Measurements from ENCODE around the gene UTS2R. TPM values are rescaled to one million over a fixed set of nuclear protein-coding genes. Genes with fewer than 3 reads are reported as not detected.
A peak's percentile ranks its signal among the peaks of the same experiment; 100 is the strongest.

Gene UTS2R
- total and polyA plus RNA-seq, 9 donors: 2.2 to 16.5 (median 7.5) TPM

GRCh38 chr17:82334204-82334621 is 37.4 kb upstream of the UTS2R start:
- no peak for DNase-seq
- peak overlapping the region; percentile 9 for H3K4me3 ChIP-seq (ENCODE audit: low read length)
- H3K4me1 ChIP-seq (ENCODE audit: control insufficient read depth, insufficient read depth, low read length): peaks cover 90% of the 10 kb centered on the region
- no peaks in the 10 kb centered on the region for H3K9me3 ChIP-seq (replicated peaks; ENCODE audit: control insufficient read depth, low read depth, low read length)
- H3K27me3 ChIP-seq (ENCODE audit: control insufficient read depth, insufficient read depth, low read length): peaks cover 51% of the 10 kb centered on the region
- H3K36me3 ChIP-seq (ENCODE audit: control insufficient read depth, insufficient read depth, low read length): no peaks in the 10 kb centered on the region
- WGBS (ENCODE audit: insufficient coverage): 55% methylated on average over 21 of the region's 25 CpGs
- H3K27ac ChIP-seq (ENCODE audit: low read length): no peak overlapping the region

- no peak for DNase-seq
- Histone ChIP-seq H3K4me3 (ENCODE audit: low read length) (peak overlapping the region; percentile 27), H3K9me3 (replicated peaks; ENCODE audit: control insufficient read depth, low read depth, low read length) (no peaks in the 10 kb centered on the region), H3K27ac (ENCODE audit: low read length) (no peak overlapping the region), H3K4me1 (ENCODE audit: control insufficient read depth, insufficient read depth, low read length) (peaks cover 89% of the 10 kb centered on the region), H3K27me3 (ENCODE audit: control insufficient read depth, insufficient read depth, low read length) (peaks cover 49% of the 10 kb centered on the region), H3K36me3 (ENCODE audit: control insufficient read depth, insufficient read depth, low read length) (no peaks in the 10 kb centered on the region)
- 46% methylated on average over 11 of the region's 16 CpGs for WGBS (ENCODE audit: insufficient coverage)
Observed at GRCh38 chr17:82334622-82335394, 36.8 kb upstream of the UTS2R start.

- WGBS (ENCODE audit: insufficient coverage): 22% methylated on average over 24 of the region's 29 CpGs
- peaks cover 50% of the 10 kb centered on the region for H3K4me1 ChIP-seq (ENCODE audit: control insufficient read depth, insufficient read depth, low read length)
- H3K36me3 ChIP-seq (ENCODE audit: control insufficient read depth, insufficient read depth, low read length): no peaks in the 10 kb centered on the region
- H3K4me3 ChIP-seq (ENCODE audit: low read length): peak overlapping the region; percentile 9
- peaks cover 18% of the 10 kb centered on the region for H3K27me3 ChIP-seq (ENCODE audit: control insufficient read depth, insufficient read depth, low read length)
- no peaks in the 10 kb centered on the region for H3K9me3 ChIP-seq (replicated peaks; ENCODE audit: control insufficient read depth, low read depth, low read length)
- peak overlapping the region; percentile 72 for H3K27ac ChIP-seq (ENCODE audit: low read length)
- DNase-seq: peak; percentile 89
Observed at GRCh38 chr17:82338858-82339633, 32.5 kb upstream of the UTS2R start.

GRCh38 chr17:82339634-82340580 is 31.7 kb upstream of the UTS2R start:
- Histone ChIP-seq H3K36me3 (ENCODE audit: control insufficient read depth, insufficient read depth, low read length) (no peaks in the 10 kb centered on the region), H3K4me1 (ENCODE audit: control insufficient read depth, insufficient read depth, low read length) (peaks cover 42% of the 10 kb centered on the region), H3K4me3 (ENCODE audit: low read length) (peak overlapping the region; percentile 9), H3K27ac (ENCODE audit: low read length) (peak overlapping the region; percentile 72), H3K27me3 (ENCODE audit: control insufficient read depth, insufficient read depth, low read length) (peaks cover 9% of the 10 kb centered on the region), H3K9me3 (replicated peaks; ENCODE audit: control insufficient read depth, low read depth, low read length) (no peaks in the 10 kb centered on the region)
- peak; percentile 65 for DNase-seq
- WGBS (ENCODE audit: insufficient coverage): 89% methylated on average over 3 of the region's 10 CpGs

GRCh38 chr17:82342361-82343079 is 29.0 kb upstream of the UTS2R start:
- no peak for DNase-seq
- H3K9me3 ChIP-seq (replicated peaks; ENCODE audit: control insufficient read depth, low read depth, low read length): no peaks in the 10 kb centered on the region
- H3K36me3 ChIP-seq (ENCODE audit: control insufficient read depth, insufficient read depth, low read length): no peaks in the 10 kb centered on the region
- no peak overlapping the region for H3K27ac ChIP-seq (ENCODE audit: low read length)
- H3K4me1 ChIP-seq (ENCODE audit: control insufficient read depth, insufficient read depth, low read length): peaks cover 25% of the 10 kb centered on the region
- peaks cover 5% of the 10 kb centered on the region for H3K27me3 ChIP-seq (ENCODE audit: control insufficient read depth, insufficient read depth, low read length)
- 70% methylated on average over 12 of the region's 28 CpGs for WGBS (ENCODE audit: insufficient coverage)
- H3K4me3 ChIP-seq (ENCODE audit: low read length): no peak overlapping the region

- peaks cover 18% of the 10 kb centered on the region for H3K4me1 ChIP-seq (ENCODE audit: control insufficient read depth, insufficient read depth, low read length)
- 92% methylated on average over 5 of the region's 5 CpGs for WGBS (ENCODE audit: insufficient coverage)
- no peak overlapping the region for H3K27ac ChIP-seq (ENCODE audit: low read length)
- H3K27me3 ChIP-seq (ENCODE audit: control insufficient read depth, insufficient read depth, low read length): peaks cover 7% of the 10 kb centered on the region
- no peak overlapping the region for H3K4me3 ChIP-seq (ENCODE audit: low read length)
- no peaks in the 10 kb centered on the region for H3K36me3 ChIP-seq (ENCODE audit: control insufficient read depth, insufficient read depth, low read length)
- H3K9me3 ChIP-seq (replicated peaks; ENCODE audit: control insufficient read depth, low read depth, low read length): no peaks in the 10 kb centered on the region
- no peak for DNase-seq
Observed at GRCh38 chr17:82343560-82343959, 28.0 kb upstream of the UTS2R start.

- DNase-seq: no peak
- Histone ChIP-seq H3K36me3 (ENCODE audit: control insufficient read depth, insufficient read depth, low read length) (no peaks in the 10 kb centered on the region), H3K27me3 (ENCODE audit: control insufficient read depth, insufficient read depth, low read length) (peaks cover 8% of the 10 kb centered on the region), H3K4me3 (ENCODE audit: low read length) (no peak overlapping the region), H3K9me3 (replicated peaks; ENCODE audit: control insufficient read depth, low read depth, low read length) (no peaks in the 10 kb centered on the region), H3K27ac (ENCODE audit: low read length) (no peak overlapping the region), H3K4me1 (ENCODE audit: control insufficient read depth, insufficient read depth, low read length) (peaks cover 18% of the 10 kb centered on the region)
- 89% methylated on average over 24 of the region's 24 CpGs for WGBS (ENCODE audit: insufficient coverage)
Observed at GRCh38 chr17:82344175-82344907, 27.2 kb upstream of the UTS2R start.

GRCh38 chr17:82345151-82345976 is 26.2 kb upstream of the UTS2R start:
- no peak for DNase-seq
- Histone ChIP-seq H3K36me3 (ENCODE audit: control insufficient read depth, insufficient read depth, low read length) (no peaks in the 10 kb centered on the region), H3K27me3 (ENCODE audit: control insufficient read depth, insufficient read depth, low read length) (peaks cover 8% of the 10 kb centered on the region), H3K4me1 (ENCODE audit: control insufficient read depth, insufficient read depth, low read length) (peaks cover 19% of the 10 kb centered on the region), H3K4me3 (ENCODE audit: low read length) (no peak overlapping the region), H3K27ac (ENCODE audit: low read length) (no peak overlapping the region), H3K9me3 (replicated peaks; ENCODE audit: control insufficient read depth, low read depth, low read length) (no peaks in the 10 kb centered on the region)
- WGBS (ENCODE audit: insufficient coverage): 75% methylated on average over 37 of the region's 42 CpGs

All from muscle of leg (tissue), 11 donors.